ENCODE data around the gene SPRN. TPM values are rescaled to one million over a fixed set of nuclear protein-coding genes. Genes with fewer than 3 reads are reported as not detected.
A peak's percentile ranks its signal among the peaks of the same experiment; 100 is the strongest.
"Not testable (repeated sequence)": the region's sequence is repeated elsewhere in the genome, so short reads cannot be mapped to it uniquely, and the experiment has no call there.

Gene SPRN, protein sequence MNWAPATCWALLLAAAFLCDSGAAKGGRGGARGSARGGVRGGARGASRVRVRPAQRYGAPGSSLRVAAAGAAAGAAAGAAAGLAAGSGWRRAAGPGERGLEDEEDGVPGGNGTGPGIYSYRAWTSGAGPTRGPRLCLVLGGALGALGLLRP
- not detected for total RNA-seq

DNA sequence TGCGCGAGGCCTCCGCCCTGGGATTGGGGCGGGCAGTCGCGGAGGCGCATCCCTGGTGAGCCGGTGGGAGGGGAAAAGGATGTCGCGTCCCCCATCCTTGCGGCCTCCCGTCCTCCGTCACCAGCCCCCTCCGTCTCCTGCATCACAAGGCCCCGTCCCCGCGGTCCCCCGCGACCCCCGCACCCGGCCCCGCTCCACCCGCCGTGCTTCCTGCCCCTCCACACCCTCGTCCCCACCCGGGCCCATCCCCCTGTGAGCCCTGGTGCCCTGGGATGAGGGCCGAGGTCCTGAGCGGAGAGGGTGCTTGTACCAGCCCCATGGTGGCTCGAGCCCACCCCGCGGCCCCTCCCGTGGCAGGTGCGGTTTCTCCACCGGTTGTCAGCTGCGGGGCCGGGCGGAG, at the start of gene SPRN:
Gene SPRN (minus strand): TSS at position 25 of the 400 bp plus-strand sequence. CDS start 944 bp downstream, outside the sequence.
- H3K27ac ChIP-seq; H3K9me3 ChIP-seq; DNase-seq; intact Hi-C loops (cut with DNase I): not testable (repeated sequence)
- no CpG with 5 or more reads among the region's 37 CpGs for WGBS, 2 donors
- H3K27me3 ChIP-seq = peaks cover 0 to 34% (median 3%) of the 10 kb centered on the region in 4 donors
- H3K4me3 ChIP-seq = peak within 1 kb of the TSS in 2 of 4 donors; percentile 29 to 48
- H3K36me3 ChIP-seq = peaks cover 0 to 26% (median under 1%) of the 10 kb centered on the region in 3 donors
- peaks cover 0 to 15% (median 11%) of the 10 kb centered on the region in 3 donors for H3K4me1 ChIP-seq

- Histone ChIP-seq H3K27me3 (no peaks in the 10 kb centered on the region), H3K9me3 (no peaks in the 10 kb centered on the region), H3K27ac (no peak overlapping the region), H3K4me3 (no peak overlapping the region), H3K4me1 (no peaks in the 10 kb centered on the region), H3K36me3 (peaks cover 0 to 20% (median 0%) of the 10 kb centered on the region in 3 donors)
- intact Hi-C loops (cut with DNase I) = no loop called here
- TF ChIP-seq POLR2A (IDR thresholded peaks at IDR 0.05) = no peak
- no peak for TF ChIP-seq CTCF (IDR thresholded peaks at IDR 0.05)
- DNase-seq = no peak
- WGBS, 2 donors = 60 to 77% methylated on average over 1 to 2 of the region's 2 CpGs
Measured at GRCh38 chr10:133474027-133474426, 49.6 kb upstream of the SPRN start.

GRCh38 chr10:133473270-133473669, 48.8 kb upstream of the SPRN start:
- no peak overlapping the region for H3K4me3 ChIP-seq
- TF ChIP-seq CTCF (IDR thresholded peaks at IDR 0.05) (no peak), POLR2A (IDR thresholded peaks at IDR 0.05) (no peak)
- 60 to 68% methylated on average over 3 to 4 of the region's 4 CpGs for WGBS, 2 donors
- H3K36me3 ChIP-seq = peaks cover 0 to 20% (median 0%) of the 10 kb centered on the region in 3 donors
- H3K27me3 ChIP-seq = no peaks in the 10 kb centered on the region
- H3K9me3 ChIP-seq = no peaks in the 10 kb centered on the region
- no peak overlapping the region for H3K27ac ChIP-seq
- H3K4me1 ChIP-seq = no peaks in the 10 kb centered on the region
- DNase-seq = no peak
- intact Hi-C loops (cut with DNase I) = no loop called here

- no peak for DNase-seq
- 47 to 91% methylated on average over 2 to 5 of the region's 7 CpGs for WGBS, 2 donors
- H3K4me3 ChIP-seq = no peak overlapping the region
- no peaks in the 10 kb centered on the region for H3K4me1 ChIP-seq
- TF ChIP-seq CTCF (IDR thresholded peaks at IDR 0.05) (no peak), POLR2A (IDR thresholded peaks at IDR 0.05) (no peak)
- no peaks in the 10 kb centered on the region for H3K9me3 ChIP-seq
- H3K27me3 ChIP-seq = no peaks in the 10 kb centered on the region
- H3K36me3 ChIP-seq = peaks cover 0 to 32% (median 0%) of the 10 kb centered on the region in 3 donors
- intact Hi-C loops (cut with DNase I) = no loop called here
- no peak overlapping the region for H3K27ac ChIP-seq
Measured at GRCh38 chr10:133471300-133472109, 47.1 kb upstream of the SPRN start.

- H3K27me3 ChIP-seq; DNase-seq; H3K9me3 ChIP-seq; H3K4me1 ChIP-seq; H3K4me3 ChIP-seq; H3K27ac ChIP-seq; intact Hi-C loops (cut with DNase I): not testable (repeated sequence)
- WGBS, 2 donors = 75 to 86% methylated on average over 3 of the region's 3 CpGs
- H3K36me3 ChIP-seq = peaks cover 0 to 32% (median 0%) of the 10 kb centered on the region in 3 donors
Measured at GRCh38 chr10:133469205-133469604, 44.8 kb upstream of the SPRN start.

DNA sequence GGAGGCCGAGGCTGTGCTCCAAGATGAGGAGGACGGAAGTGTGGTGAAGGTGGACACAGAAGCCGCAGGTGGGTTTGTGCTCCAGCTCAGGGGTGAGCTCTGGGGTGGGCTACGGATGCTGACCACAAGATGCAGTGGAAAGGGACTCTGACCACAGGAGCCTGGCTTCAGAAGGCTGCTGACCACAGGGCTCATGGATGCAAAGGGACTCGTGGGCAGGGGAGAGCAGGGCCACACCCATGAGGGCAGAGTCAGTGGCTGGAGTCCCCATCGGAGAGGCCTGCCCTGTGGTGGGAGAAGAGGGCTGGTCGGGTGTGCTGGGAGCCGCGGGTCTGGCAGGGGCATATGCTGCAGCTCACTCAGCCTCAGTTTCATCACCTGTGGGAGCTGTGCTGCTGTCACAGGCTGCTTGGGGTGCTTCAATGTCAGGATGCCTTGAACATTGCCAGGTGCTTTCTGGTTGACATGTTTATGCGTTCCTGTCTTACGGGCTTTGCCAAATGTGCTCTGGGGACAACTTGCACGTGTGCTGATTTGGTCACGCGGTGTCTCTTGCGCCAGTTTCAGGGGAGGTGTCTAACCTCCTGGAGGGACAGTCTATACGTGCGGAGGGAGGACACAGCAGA, 43.0 kb upstream of the SPRN start:
- peaks cover 0 to 28% (median 0%) of the 10 kb centered on the region in 3 donors for H3K36me3 ChIP-seq
- no peak overlapping the region for H3K27ac ChIP-seq
- WGBS, 2 donors = 86 to 93% methylated on average over 11 to 14 of the region's 17 CpGs
- no peaks in the 10 kb centered on the region for H3K4me1 ChIP-seq
- H3K4me3 ChIP-seq = no peak overlapping the region
- intact Hi-C loops (cut with DNase I) = no loop called here
- H3K27me3 ChIP-seq = peaks cover 0 to 3% (median 0%) of the 10 kb centered on the region in 4 donors
- no peaks in the 10 kb centered on the region for H3K9me3 ChIP-seq
- DNase-seq = no peak
- no peak for TF ChIP-seq CTCF (IDR thresholded peaks at IDR 0.05)
- no peak for TF ChIP-seq POLR2A (IDR thresholded peaks at IDR 0.05)
